Endothelial cell of umbilical vein (primary cell): ENCODE measurements around the gene NME5. TPM values are rescaled to one million over a fixed set of nuclear protein-coding genes. Genes with fewer than 3 reads are reported as not detected.

Experiments
- BruUV-seq: library from RNA; stranded (reverse); fragments of 400-500 nt; replicated peaks from 2 replicates; lab custom pipeline; 2021; lab: Mats Ljungman, UMichigan
- CTCF ChIA-PET: fragments of 300-600, 350-600 bp; sonication (Branson Sonifier 250); formaldehyde crosslinking; loops from one replicate; lab custom pipeline; 2021; ENCODE audit warnings: antibody characterized with exemption, inconsistent platforms; lab: Charles Lee
- POLR2A ChIA-PET: fragments of 300-600, 350-600 bp; sonication (Branson Sonifier 250); formaldehyde crosslinking; loops from one replicate; lab custom pipeline; 2021; ENCODE audit warnings: antibody characterized with exemption, inconsistent platforms; lab: Charles Lee
- DNase-seq: peaks from one replicate; pipeline ENCODE4 v3.0.0-alpha.2; 2011; ENCODE audit warnings: low read depth, low spot score
- FAIRE-seq: peaks from 2 replicates; lab custom pipeline; 2011; peaks lifted over from hg19 to GRCh38; lab: Jason Lieb, UNC
- H2AFZ ChIP-seq: 2 replicates; pipeline ENCODE4 v1.6.0; 2012; ENCODE audit warnings: low read depth, low read length, control low read depth, inconsistent platforms
- H3K27ac ChIP-seq: 2 replicates; pipeline ENCODE4 v1.5.1; 2011; ENCODE audit warnings: low read depth, mild to moderate bottlenecking, control low read depth, low read length, moderate library complexity; ENCODE audit not compliant: insufficient read depth
- H3K27me3 ChIP-seq, 2 experiments: 2 replicates each; pipeline versions ENCODE4 v1.6.0 to v1.6.1; 2011; ENCODE audit warnings: low read length in 2 of 2, mixed read lengths in 1 of 2; ENCODE audit not compliant: control insufficient read depth in 2 of 2, insufficient read depth in 2 of 2
- H3K36me3 ChIP-seq, 2 experiments: 2 replicates in 1 of 2; 3 replicates in 1 of 2; pipeline ENCODE4 v1.5.1; 2011; ENCODE audit warnings: low read length in 2 of 2, mild to moderate bottlenecking in 1 of 2, moderate library complexity in 1 of 2; ENCODE audit not compliant: control insufficient read depth in 2 of 2, insufficient read depth in 2 of 2; ENCODE audit errors: extremely low read depth in 1 of 2
- H3K4me1 ChIP-seq: 3 replicates; pipeline ENCODE4 v1.5.1; 2011; ENCODE audit warnings: mild to moderate bottlenecking, low read length; ENCODE audit not compliant: control insufficient read depth, insufficient read depth; ENCODE audit errors: extremely low read depth
- H3K4me2 ChIP-seq: 2 replicates; pipeline ENCODE4 v1.6.1; 2011; ENCODE audit warnings: low read length, control low read depth, mixed read lengths; ENCODE audit not compliant: insufficient read depth
- H3K4me3 ChIP-seq, 3 experiments: fragments of 200-600 bp in 1 of 3; sonication (generic), shearing (Covaris generic) in 1 of 3; replicated peaks in 1 of 3; 2 replicates each; pipeline ENCODE4 v1.5.1; 2011 to 2016; ENCODE audit warnings: control low read depth in 3 of 3, low read length in 3 of 3, mild to moderate bottlenecking in 2 of 3, inconsistent platforms in 1 of 3, low read depth in 1 of 3, moderate library complexity in 1 of 3; ENCODE audit not compliant: insufficient read depth in 1 of 3
- H3K79me2 ChIP-seq: 2 replicates; pipeline ENCODE4 v1.6.0; 2012; ENCODE audit warnings: low read length, inconsistent platforms; ENCODE audit not compliant: control insufficient read depth, insufficient read depth
- H3K9ac ChIP-seq: replicated peaks from 2 replicates; pipeline ENCODE3; 2011; ENCODE audit warnings: low read length, control low read depth; ENCODE audit not compliant: insufficient read depth; ENCODE audit errors: extremely low read depth
- H3K9me1 ChIP-seq: replicated peaks from 3 replicates; pipeline ENCODE4 v1.6.0; 2011; ENCODE audit warnings: mild to moderate bottlenecking, low read length; ENCODE audit not compliant: control insufficient read depth, insufficient read depth; ENCODE audit errors: extremely low read depth
- H3K9me3 ChIP-seq: replicated peaks from 2 replicates; pipeline ENCODE4 v1.5.1; 2012; ENCODE audit warnings: low read length, inconsistent platforms; ENCODE audit not compliant: control insufficient read depth, insufficient read depth
- H4K20me1 ChIP-seq: replicated peaks from 2 replicates; pipeline ENCODE3; 2011; ENCODE audit warnings: mild to moderate bottlenecking, low read length; ENCODE audit not compliant: control insufficient read depth, insufficient read depth; ENCODE audit errors: extremely low read depth
- CTCF ChIP-seq, 2 donors: IDR thresholded peaks; 1 replicate in 1 of 2; 2 replicates in 1 of 2; pipeline ENCODE4 v1.5.1; 2011; ENCODE audit warnings: low read length in 2 of 2, mild to moderate bottlenecking in 2 of 2, moderate library complexity in 2 of 2, control low read depth in 1 of 2, inconsistent platforms in 1 of 2, low read depth in 1 of 2; ENCODE audit not compliant: insufficient read depth in 1 of 2; ENCODE audit errors: extremely low read depth in 1 of 2
- EZH2 ChIP-seq: IDR thresholded peaks from 2 replicates; pipeline ENCODE4 v1.6.1; 2012; ENCODE audit warnings: borderline replicate concordance, low read depth, mild to moderate bottlenecking, moderate library complexity, low read length, inconsistent platforms; ENCODE audit not compliant: severe bottlenecking
- FOS ChIP-seq: IDR thresholded peaks from 2 replicates; pipeline ENCODE4 v1.6.1; 2011; ENCODE audit warnings: mild to moderate bottlenecking, low read length, moderate library complexity, borderline replicate concordance; ENCODE audit not compliant: insufficient read depth
- GATA2 ChIP-seq: IDR thresholded peaks from 2 replicates; pipeline ENCODE4 v1.7.0; 2011; ENCODE audit warnings: low read depth, mild to moderate bottlenecking, moderate library complexity, mixed read lengths, low read length; ENCODE audit not compliant: insufficient read length, insufficient read depth
- JUN ChIP-seq: IDR thresholded peaks from 2 replicates; pipeline ENCODE4 v1.6.1; 2011; ENCODE audit warnings: borderline replicate concordance, low read depth; ENCODE audit not compliant: insufficient read length, insufficient read depth
- MAX ChIP-seq: IDR thresholded peaks from 2 replicates; pipeline ENCODE4 v1.6.1; 2011; ENCODE audit not compliant: insufficient read depth, insufficient read length
- MYC ChIP-seq: IDR thresholded peaks from one replicate; pipeline ENCODE4 v1.6.1; 2011; ENCODE audit warnings: mild to moderate bottlenecking, low read depth, low read length
- POLR2A ChIP-seq: IDR thresholded peaks from 2 replicates; pipeline ENCODE4 v1.6.1; 2012; ENCODE audit warnings: low read depth, mild to moderate bottlenecking, control low read depth, low read length
- POLR2AphosphoS5 ChIP-seq: IDR thresholded peaks from 2 replicates; pipeline ENCODE4 v1.6.1; 2012; ENCODE audit warnings: low read depth, mild to moderate bottlenecking, control low read depth, low read length, moderate library complexity; ENCODE audit not compliant: insufficient read depth
- dilution Hi-C: fragments of 300-500 bp; cut with MboI; formaldehyde crosslinking; loops from one replicate; pipeline ENCODE4 v1.15.0; 2019; ENCODE audit warnings: low sequenced_read_pairs; ENCODE audit not compliant: extremely low pct_ligation_motif_present
- intact Hi-C: fragments of 100-400 bp; cut with micrococcal nuclease; formaldehyde crosslinking; loops from one replicate; pipeline ENCODE4 v1.10.0; 2022
- polyA plus RNA-seq, 4 experiments: library from polyadenylated mRNA; depleted of rRNA in 3 of 4; stranded (reverse) in 3 of 4; unstranded in 1 of 4; fragments of >200 nt; gene quantifications; 2 replicates each; pipeline versions ENCODE4 v1.2.1 to v1.2.3, GENCODE V29; 2011 to 2012; ENCODE audit warnings: missing spikeins in 1 of 4
- total RNA-seq: library from RNA; stranded (reverse); gene quantifications from 2 replicates; pipeline ENCODE4 v1.2.3, GENCODE V29; 2021

Gene NME5
- total and polyA plus RNA-seq, 2 donors (not counting 3 experiments of a cell fraction or from before 2014, with no cell fraction given), result 0.11 to 1.5 TPM

- ChIA-PET CTCF (interaction anchor here (1.1 to 2.0 kb wide), 5 partner anchors 8 to 480 kb away, joined by 3 to 7 read pairs (median 4); no protein-coding TSS in a partner anchor), POLR2A (no interaction called here)
- no peak for FAIRE-seq
These were observed 29.6 kb downstream of the NME5 start for GRCh38 chr5:138109463-138110265.

More at GRCh38 chr5:138109463-138110265, 29.6 kb downstream of the NME5 start:
- dilution Hi-C loops, result no loop called here
- Histone ChIP-seq H3K27me3 (peaks cover 13 to 14% of the 10 kb centered on the region in 2 experiments), H3K79me2 (no peaks in the 10 kb centered on the region), H3K9ac (no peak overlapping the region), H3K4me2 (no peak overlapping the region), H3K4me3 (no peak overlapping the region), H3K4me1 (no peaks in the 10 kb centered on the region), H2AFZ (no peak overlapping the region), H4K20me1 (no peaks in the 10 kb centered on the region), H3K9me3 (no peaks in the 10 kb centered on the region), H3K9me1 (no peaks in the 10 kb centered on the region), H3K36me3 (no peaks in the 10 kb centered on the region), H3K27ac (no peak overlapping the region)
- DNase-seq, result no peak
- no TSS peak for BruUV-seq
- intact Hi-C loops, result no loop called here
- TF ChIP-seq FOS (no peak), JUN (no peak), MAX (no peak), GATA2 (no peak), POLR2AphosphoS5 (no peak), EZH2 (no peak), MYC (no peak), CTCF (IDR thresholded peaks at IDR 0.05; ENCODE audit: extremely low read depth in 1 of 2, insufficient read depth in 1 of 2, low read depth in 1 of 2, low read length in 2 of 2) (no peak), POLR2A (no peak)
